OCI-LY1 (cell line): ENCODE measurements around the gene NACA.
"Not testable (repeated sequence)": the region's sequence is repeated elsewhere in the genome, so short reads cannot be mapped to it uniquely, and the experiment has no call there.

Experiments used
- H2AFZ ChIP-seq: fragments of 200-600 bp; sonication (generic), shearing (Covaris generic); 2 replicates; pipeline ENCODE4 v1.6.0; 2014; ENCODE audit warnings: antibody characterized with exemption, mild to moderate bottlenecking, low read length
- H3F3A ChIP-seq: fragments of 200-600 bp; sonication (generic), shearing (Covaris generic); 2 replicates; pipeline ENCODE4 v1.6.0; 2014; ENCODE audit warnings: mild to moderate bottlenecking, antibody characterized with exemption, low read length, moderate library complexity; ENCODE audit not compliant: insufficient read depth
- H3K27ac ChIP-seq: fragments of 200-600 bp; sonication (generic); 2 replicates; pipeline ENCODE4 v1.5.1; 2014; ENCODE audit warnings: low read length, mixed run types, mild to moderate bottlenecking, low read depth; ENCODE audit not compliant: poor library complexity, severe bottlenecking
- H3K27me3 ChIP-seq: fragments of 200-600 bp; sonication (generic); 2 replicates; pipeline ENCODE4 v1.6.0; 2014; ENCODE audit warnings: antibody characterized with exemption, mild to moderate bottlenecking, low read length, moderate library complexity; ENCODE audit not compliant: insufficient read depth
- H3K36me3 ChIP-seq: fragments of 200-600 bp; sonication (generic); 2 replicates; pipeline ENCODE4 v1.6.1; 2014; ENCODE audit warnings: mild to moderate bottlenecking, antibody characterized with exemption, low read length, moderate library complexity, mixed read lengths; ENCODE audit not compliant: insufficient read depth
- H3K4me1 ChIP-seq: fragments of 200-600 bp; sonication (generic); 2 replicates; pipeline ENCODE4 v1.5.1; 2014; ENCODE audit warnings: mild to moderate bottlenecking, low read length, moderate library complexity; ENCODE audit not compliant: insufficient read depth, severe bottlenecking
- H3K4me2 ChIP-seq: fragments of 200-600 bp; sonication (generic), shearing (Covaris generic); 2 replicates; pipeline ENCODE4 v1.6.1; 2014; ENCODE audit warnings: low read length
- H3K4me3 ChIP-seq: fragments of 200-600 bp; sonication (generic); 2 replicates; pipeline ENCODE4 v1.5.1; 2014; ENCODE audit warnings: low read length, low read depth, mild to moderate bottlenecking, mixed read lengths; ENCODE audit not compliant: poor library complexity, severe bottlenecking
- H3K79me2 ChIP-seq: fragments of 200-600 bp; shearing (Covaris generic); 2 replicates; pipeline ENCODE4 v1.6.1; 2016; ENCODE audit warnings: mixed run types, low read length, mixed read lengths; ENCODE audit not compliant: insufficient read depth
- H3K9ac ChIP-seq: fragments of 200-600 bp; sonication (generic), shearing (Covaris generic); 2 replicates; pipeline ENCODE4 v1.6.1; 2014; ENCODE audit warnings: mild to moderate bottlenecking, low read length, mixed read lengths
- H3K9me2 ChIP-seq: fragments of 200-600 bp; sonication (generic), shearing (Covaris generic); 2 replicates; pipeline ENCODE4 v1.6.1; 2014; ENCODE audit warnings: low read depth, mild to moderate bottlenecking, low read length, mixed read lengths
- H3K9me3 ChIP-seq: fragments of 200-600 bp; shearing (Covaris generic); 2 replicates; pipeline ENCODE4 v1.6.1; 2014; ENCODE audit warnings: low read length, mixed read lengths
- H4K20me1 ChIP-seq: fragments of 200-600 bp; sonication (generic), shearing (Covaris generic); 2 replicates; pipeline ENCODE4 v1.6.0; 2016; ENCODE audit warnings: mild to moderate bottlenecking, low read length; ENCODE audit not compliant: insufficient read depth
- EZH2 ChIP-seq: fragments of 200-600 bp; sonication (generic), shearing (Covaris generic); IDR thresholded peaks from 2 replicates; pipeline ENCODE4 v1.8.0; 2017; ENCODE audit warnings: borderline replicate concordance, mixed run types, mild to moderate bottlenecking, antibody characterized with exemption, low read length, moderate library complexity, mixed read lengths
- TF ChIP-seq, protein P1 (sequence below): fragments of 200-600 bp; sonication (generic), shearing (Covaris generic); IDR thresholded peaks from 2 replicates; pipeline ENCODE4 v1.5.1; 2017; ENCODE audit warnings: mild to moderate bottlenecking, antibody characterized with exemption, low read length, moderate library complexity, mixed read lengths

NACA gene

GRCh38 chr12:56709759-56710376 lies 15.2 kb downstream of the NACA start:
- no peak overlapping the region for H3K4me2 ChIP-seq
- no peaks in the 10 kb centered on the region for H3K9me3 ChIP-seq
- H3K36me3 ChIP-seq = peaks cover 38% of the 10 kb centered on the region
- no peak overlapping the region for H3K4me3 ChIP-seq
- no peaks in the 10 kb centered on the region for H3K9me2 ChIP-seq
- H3K79me2 ChIP-seq = no peaks in the 10 kb centered on the region
- no peak overlapping the region for H2AFZ ChIP-seq
- H3K9ac ChIP-seq = no peak overlapping the region
- TF ChIP-seq, protein P1, sequence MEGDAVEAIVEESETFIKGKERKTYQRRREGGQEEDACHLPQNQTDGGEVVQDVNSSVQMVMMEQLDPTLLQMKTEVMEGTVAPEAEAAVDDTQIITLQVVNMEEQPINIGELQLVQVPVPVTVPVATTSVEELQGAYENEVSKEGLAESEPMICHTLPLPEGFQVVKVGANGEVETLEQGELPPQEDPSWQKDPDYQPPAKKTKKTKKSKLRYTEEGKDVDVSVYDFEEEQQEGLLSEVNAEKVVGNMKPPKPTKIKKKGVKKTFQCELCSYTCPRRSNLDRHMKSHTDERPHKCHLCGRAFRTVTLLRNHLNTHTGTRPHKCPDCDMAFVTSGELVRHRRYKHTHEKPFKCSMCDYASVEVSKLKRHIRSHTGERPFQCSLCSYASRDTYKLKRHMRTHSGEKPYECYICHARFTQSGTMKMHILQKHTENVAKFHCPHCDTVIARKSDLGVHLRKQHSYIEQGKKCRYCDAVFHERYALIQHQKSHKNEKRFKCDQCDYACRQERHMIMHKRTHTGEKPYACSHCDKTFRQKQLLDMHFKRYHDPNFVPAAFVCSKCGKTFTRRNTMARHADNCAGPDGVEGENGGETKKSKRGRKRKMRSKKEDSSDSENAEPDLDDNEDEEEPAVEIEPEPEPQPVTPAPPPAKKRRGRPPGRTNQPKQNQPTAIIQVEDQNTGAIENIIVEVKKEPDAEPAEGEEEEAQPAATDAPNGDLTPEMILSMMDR = no peak
- TF ChIP-seq EZH2 = no peak
- H3K27me3 ChIP-seq = no peaks in the 10 kb centered on the region
- H4K20me1 ChIP-seq = peaks cover 1% of the 10 kb centered on the region; the same call in 1 of the 2 replicates
- no peaks in the 10 kb centered on the region for H3K4me1 ChIP-seq
- H3F3A ChIP-seq = peaks cover 19% of the 10 kb centered on the region; the same call in 1 of the 2 replicates
- H3K27ac ChIP-seq = peak overlapping the region; percentile 16

- not testable (repeated sequence) for H3K27ac ChIP-seq, H3K27me3 ChIP-seq, H3K4me2 ChIP-seq, H3K9ac ChIP-seq, H2AFZ ChIP-seq, H3K4me3 ChIP-seq, H3K79me2 ChIP-seq, H3K9me2 ChIP-seq, H3K36me3 ChIP-seq, H3F3A ChIP-seq, H3K9me3 ChIP-seq, H4K20me1 ChIP-seq
- peaks cover 16% of the 10 kb centered on the region for H3K4me1 ChIP-seq
Measured at GRCh38 chr12:56704522-56704921, 20.6 kb downstream of the NACA start.

GRCh38 chr12:56699020-56699661 lies 26.0 kb downstream of the NACA start:
- H3K4me2 ChIP-seq = no peak overlapping the region

More at GRCh38 chr12:56699020-56699661, 26.0 kb downstream of the NACA start:
- Histone ChIP-seq H3K36me3 (no peaks in the 10 kb centered on the region), H4K20me1 (no peaks in the 10 kb centered on the region), H3K9me2 (no peaks in the 10 kb centered on the region), H3F3A (no peaks in the 10 kb centered on the region), H3K4me3 (no peak overlapping the region), H3K79me2 (no peaks in the 10 kb centered on the region), H3K27ac (no peak overlapping the region), H3K27me3 (no peaks in the 10 kb centered on the region), H3K9ac (no peak overlapping the region), H3K4me1 (peaks cover 16% of the 10 kb centered on the region), H3K9me3 (no peaks in the 10 kb centered on the region), H2AFZ (no peak overlapping the region)
- TF ChIP-seq EZH2 = no peak
- TF ChIP-seq, protein P1 = no peak
